H1 (cell line): ENCODE measurements around the gene ETV1. TPM values are rescaled to one million over a fixed set of nuclear protein-coding genes. Genes with fewer than 3 reads are reported as not detected.

Source experiments
- CTCF ChIA-PET: fragments of 300-600 bp; sonication (Branson Sonifier 250); formaldehyde crosslinking; loops from one replicate; lab custom pipeline; 2021; ENCODE audit not compliant: partially characterized antibody; lab: Charles Lee
- POLR2A ChIA-PET: fragments of 300-600 bp; sonication (Branson Sonifier 250); formaldehyde crosslinking; loops from one replicate; lab custom pipeline; 2021; ENCODE audit warnings: inconsistent platforms; ENCODE audit not compliant: partially characterized antibody; lab: Charles Lee
- DNase-seq, 2 experiments: peaks; one replicate each; pipeline versions ENCODE4 v3.0.0 to v3.0.0-alpha.2; 2010 to 2022; ENCODE audit warnings: low spot score in 2 of 2, low read depth in 1 of 2, mixed read lengths in 1 of 2
- FAIRE-seq: peaks from 2 replicates; lab custom pipeline; 2011; peaks lifted over from hg19 to GRCh38; lab: Jason Lieb, UNC
- H2AFZ ChIP-seq: 2 replicates; pipeline ENCODE4 v1.8.1; 2012; ENCODE audit warnings: low read length, inconsistent platforms
- H2AK5ac ChIP-seq: 2 replicates; pipeline ENCODE4 v1.6.1; 2013; ENCODE audit warnings: low read depth, low read length
- H2BK120ac ChIP-seq: replicated peaks from 2 replicates; pipeline ENCODE3; 2013; ENCODE audit warnings: low read depth, low read length, inconsistent platforms
- H2BK12ac ChIP-seq: 2 replicates; pipeline ENCODE4 v1.6.1; 2013; ENCODE audit warnings: low read depth, low read length
- H2BK15ac ChIP-seq: 2 replicates; pipeline ENCODE4 v1.6.1; 2013; ENCODE audit warnings: low read length
- H2BK20ac ChIP-seq: 2 replicates; pipeline ENCODE4 v1.6.1; 2013; ENCODE audit warnings: low read length
- H2BK5ac ChIP-seq: 2 replicates; pipeline ENCODE4 v1.6.1; 2013; ENCODE audit warnings: low read depth, low read length
- H3K14ac ChIP-seq: 2 replicates; pipeline ENCODE4 v1.6.1; 2013; ENCODE audit warnings: inconsistent platforms; ENCODE audit not compliant: insufficient read length
- H3K18ac ChIP-seq: 2 replicates; pipeline ENCODE4 v1.6.1; 2013; ENCODE audit warnings: low read length; ENCODE audit errors: extremely low read depth
- H3K23ac ChIP-seq: 2 replicates; pipeline ENCODE4 v1.6.1; 2013; ENCODE audit warnings: inconsistent platforms; ENCODE audit not compliant: insufficient read length
- H3K23me2 ChIP-seq: 2 replicates; pipeline ENCODE4 v1.6.1; 2013; ENCODE audit warnings: low read depth, low read length
- H3K27ac ChIP-seq: 2 replicates; pipeline ENCODE4 v1.6.1; 2011; ENCODE audit warnings: low read depth, low read length, inconsistent platforms
- H3K27me3 ChIP-seq, 4 experiments: replicated peaks in 1 of 4; 1 replicate in 1 of 4; 2 replicates in 3 of 4; pipeline versions ENCODE4 v1.6.1 to v1.8.1; 2011 to 2013; ENCODE audit warnings: low read length in 3 of 4, mild to moderate bottlenecking in 3 of 4, inconsistent platforms in 2 of 4, mixed read lengths in 2 of 4, moderate library complexity in 1 of 4; ENCODE audit not compliant: control insufficient read depth in 3 of 4, insufficient read depth in 3 of 4; ENCODE audit errors: extremely low read depth in 1 of 4
- H3K36me3 ChIP-seq, 4 experiments: 2 replicates each; pipeline versions ENCODE4 v1.6.1 to v1.8.1; 2011 to 2013; ENCODE audit warnings: mild to moderate bottlenecking in 4 of 4, low read length in 3 of 4, moderate library complexity in 2 of 4, control low read depth in 1 of 4, inconsistent platforms in 1 of 4; ENCODE audit not compliant: insufficient read depth in 4 of 4, control insufficient read depth in 2 of 4
- H3K4ac ChIP-seq: replicated peaks from 2 replicates; pipeline ENCODE3; 2013; ENCODE audit warnings: low read length, low read depth, mixed read lengths, inconsistent platforms; ENCODE audit not compliant: insufficient read length
- H3K4me1 ChIP-seq, 4 experiments: replicated peaks in 1 of 4; 1 replicate in 1 of 4; 2 replicates in 3 of 4; pipeline versions ENCODE4 v1.6.1 to v1.8.1; 2011 to 2013; ENCODE audit warnings: low read length in 3 of 4, inconsistent platforms in 2 of 4, mixed read lengths in 1 of 4; ENCODE audit not compliant: insufficient read depth in 4 of 4, control insufficient read depth in 3 of 4
- H3K4me2 ChIP-seq, 2 experiments: 2 replicates each; pipeline versions ENCODE4 v1.6.1 to v1.8.1; 2011 to 2013; ENCODE audit warnings: low read depth in 2 of 2, low read length in 2 of 2, control low read depth in 1 of 2, inconsistent platforms in 1 of 2, mild to moderate bottlenecking in 1 of 2; ENCODE audit not compliant: insufficient read depth in 1 of 2
- H3K4me3 ChIP-seq, 4 experiments: fragments of 200-600, 300-600 bp in 1 of 4; sonication (generic), shearing (Covaris generic), sonication (Bioruptor Twin) in 1 of 4; 2 replicates each; pipeline versions ENCODE4 v1.5.1 to v1.8.1; 2011 to 2016; ENCODE audit warnings: low read length in 4 of 4, low read depth in 3 of 4, control low read depth in 2 of 4, inconsistent platforms in 2 of 4, mild to moderate bottlenecking in 2 of 4, mixed read lengths in 1 of 4, moderate library complexity in 1 of 4; ENCODE audit not compliant: insufficient read depth in 2 of 4; ENCODE audit errors: extremely low read depth in 1 of 4
- H3K56ac ChIP-seq: replicated peaks from 2 replicates; pipeline ENCODE3; 2013; ENCODE audit warnings: low read depth, mild to moderate bottlenecking, mixed read lengths, low read length, inconsistent platforms; ENCODE audit not compliant: insufficient read length
- H3K79me1 ChIP-seq: 2 replicates; pipeline ENCODE4 v1.6.1; 2013; ENCODE audit warnings: low read depth, low read length, control low read depth
- H3K79me2 ChIP-seq, 2 experiments: 2 replicates each; pipeline versions ENCODE4 v1.6.1 to v1.8.1; 2012 to 2013; ENCODE audit warnings: low read length in 2 of 2, mild to moderate bottlenecking in 2 of 2, inconsistent platforms in 1 of 2; ENCODE audit not compliant: insufficient read depth in 2 of 2, control insufficient read depth in 1 of 2
- H3K9ac ChIP-seq, 4 experiments: replicated peaks in 1 of 4; 1 replicate in 1 of 4; 2 replicates in 3 of 4; pipeline versions ENCODE4 v1.6.1 to v1.8.1; 2011 to 2013; ENCODE audit warnings: low read depth in 3 of 4, low read length in 3 of 4, control low read depth in 2 of 4, mild to moderate bottlenecking in 2 of 4, moderate library complexity in 2 of 4, inconsistent platforms in 1 of 4; ENCODE audit errors: extremely low read depth in 1 of 4
- H3K9me3 ChIP-seq, 2 experiments: 2 replicates each; pipeline versions ENCODE4 v1.6.1 to v1.8.1; 2012 to 2013; ENCODE audit warnings: mild to moderate bottlenecking in 2 of 2, moderate library complexity in 2 of 2, control low read depth in 1 of 2, inconsistent platforms in 1 of 2, low read depth in 1 of 2, low read length in 1 of 2, mixed read lengths in 1 of 2; ENCODE audit not compliant: insufficient read depth in 2 of 2
- H4K20me1 ChIP-seq, 2 experiments: replicated peaks in 1 of 2; 2 replicates each; pipeline versions ENCODE3 to v1.8.1; 2011 to 2013; ENCODE audit warnings: inconsistent platforms in 2 of 2, low read length in 2 of 2, mild to moderate bottlenecking in 1 of 2; ENCODE audit not compliant: insufficient read depth in 2 of 2, control insufficient read depth in 1 of 2
- H4K5ac ChIP-seq: 2 replicates; pipeline ENCODE4 v1.6.1; 2013; ENCODE audit warnings: low read length, low read depth, mixed read lengths, inconsistent platforms; ENCODE audit not compliant: insufficient read length
- H4K8ac ChIP-seq: 2 replicates; pipeline ENCODE4 v1.8.0; 2013; ENCODE audit warnings: mild to moderate bottlenecking, moderate library complexity, low read length, inconsistent platforms; ENCODE audit not compliant: insufficient read depth; ENCODE audit errors: extremely low read depth
- H4K91ac ChIP-seq: replicated peaks from 2 replicates; pipeline ENCODE3; 2013; ENCODE audit warnings: low read length, mixed read lengths, inconsistent platforms; ENCODE audit not compliant: insufficient read length
- ASH2L ChIP-seq: fragments of 200-600, 300-600 bp; sonication (generic); IDR thresholded peaks from one replicate; pipeline ENCODE4 v1.7.1; 2017; ENCODE audit warnings: low read length
- ATF3 ChIP-seq: IDR thresholded peaks from 2 replicates; pipeline ENCODE4 v1.6.1; 2011; ENCODE audit warnings: low read depth, mild to moderate bottlenecking, low read length; ENCODE audit not compliant: insufficient read depth
- BCL11A ChIP-seq, 2 experiments: IDR thresholded peaks; one replicate each; pipeline ENCODE4 v1.6.1; 2011; ENCODE audit warnings: low read depth in 2 of 2, low read length in 2 of 2, mild to moderate bottlenecking in 2 of 2
- E2F6 ChIP-seq: IDR thresholded peaks from 2 replicates; pipeline ENCODE4 v1.6.1; 2012; ENCODE audit warnings: inconsistent platforms
- EP300 ChIP-seq, 2 experiments: IDR thresholded peaks; 1 replicate in 1 of 2; 2 replicates in 1 of 2; pipeline ENCODE4 v1.6.1; 2011 to 2012; ENCODE audit warnings: low read depth in 2 of 2, low read length in 2 of 2, mild to moderate bottlenecking in 2 of 2, borderline replicate concordance in 1 of 2, inconsistent platforms in 1 of 2, moderate library complexity in 1 of 2
- FOSL1 ChIP-seq: IDR thresholded peaks from 2 replicates; pipeline ENCODE4 v1.6.1; 2011; ENCODE audit warnings: mild to moderate bottlenecking, low read depth, low read length, moderate library complexity; ENCODE audit not compliant: insufficient read depth
- GTF2F1 ChIP-seq: IDR thresholded peaks from 2 replicates; pipeline ENCODE4 v1.6.1; 2012; ENCODE audit warnings: low read depth, low read length, improper control_type of control experiment, borderline replicate concordance
- POLR2A ChIP-seq, 2 experiments: IDR thresholded peaks; 1 replicate in 1 of 2; 2 replicates in 1 of 2; pipeline ENCODE4 v1.6.1; 2011; ENCODE audit warnings: low read depth in 2 of 2, low read length in 2 of 2, mild to moderate bottlenecking in 2 of 2; ENCODE audit errors: control extremely low read depth in 1 of 2
- POU5F1 ChIP-seq: IDR thresholded peaks from 2 replicates; pipeline ENCODE4 v1.6.1; 2011; ENCODE audit warnings: low read depth, mild to moderate bottlenecking, low read length, moderate library complexity
- RFX5 ChIP-seq: IDR thresholded peaks from 2 replicates; pipeline ENCODE4 v1.6.1; 2011; ENCODE audit warnings: low read depth, low read length, improper control_type of control experiment, borderline replicate concordance
- SIX5 ChIP-seq: IDR thresholded peaks from 2 replicates; pipeline ENCODE4 v1.6.1; 2011; ENCODE audit warnings: mild to moderate bottlenecking, low read depth, low read length
- SP1 ChIP-seq: IDR thresholded peaks from 2 replicates; pipeline ENCODE4 v1.6.1; 2011; ENCODE audit warnings: low read depth, low read length
- WGBS, 2 experiments: shearing (Covaris generic) in 1 of 2; methylation state at CpG; one replicate each; pipeline versions ENCODE4 v1.1.6 to v1.1.7; 2013 to 2015; ENCODE audit warnings: low lambda C conversion rate in 2 of 2, mixed read lengths in 2 of 2, inconsistent platforms in 1 of 2, low coverage in 1 of 2, missing lambda C conversion rate in 1 of 2; ENCODE audit not compliant: insufficient replicate concordance in 2 of 2, insufficient coverage in 1 of 2, insufficient read length in 1 of 2; ENCODE audit errors: extremely low coverage in 1 of 2, missing lambda C conversion rate in 1 of 2; 5-methylcytosine and 5-hydroxymethylcytosine counted together
- polyA plus RNA-seq, 7 experiments: library from polyadenylated mRNA; depleted of rRNA in 3 of 7; stranded (reverse) in 5 of 7; unstranded in 2 of 7; fragments of >200 nt in 5 of 7; fragments of 200-250 nt in 2 of 7; gene quantifications; 1 replicate in 5 of 7; 2 replicates in 1 of 7; 4 replicates in 1 of 7; pipeline versions ENCODE4 v1.2.1 to v1.2.3, GENCODE V29; 2011 to 2013; ENCODE audit warnings: missing spikeins in 2 of 7, mixed read lengths in 2 of 7
- total RNA-seq: library from RNA; stranded (reverse); fragmentation: NEBNext Ultra II Directional; extraction: Animal tissue kit (Norgen Biotek cat#: 25700); gene quantifications from 2 replicates; pipeline ENCODE4 v1.2.1, GENCODE V29; 2021

Gene ETV1
- total and polyA plus RNA-seq, 2 of the 8 experiments (the other 6 are each of a cell fraction or from before 2014, with no cell fraction given) = 58.3 to 91.2 TPM

GRCh38 chr7:13988731-13989125 is 738 bp downstream of the ETV1 start:
- Histone ChIP-seq H3K36me3 (peaks cover 0 to 7% (median 0%) of the 10 kb centered on the region in 4 experiments; a peak in 1 of 8 replicates), H2BK15ac (no peak overlapping the region; the same call in 1 of the 2 replicates), H3K79me1 (no peaks in the 10 kb centered on the region), H3K4me1 (peaks cover 0 to 6% (median 2%) of the 10 kb centered on the region in 4 experiments; a peak in 4 of 7 replicates), H4K91ac (no peak overlapping the region), H2BK5ac (peak overlapping the region; percentile 63; the same call in 1 of the 2 replicates), H3K9me3 (no peaks in the 10 kb centered on the region), H3K4ac (no peak overlapping the region), H3K14ac (no peak overlapping the region), H3K23me2 (peaks cover 14% of the 10 kb centered on the region), H2AFZ (peak overlapping the region; percentile 67; the same call in 1 of the 2 replicates), H4K20me1 (no peaks in the 10 kb centered on the region), H4K5ac (peak overlapping the region; percentile 63), H3K9ac (peak overlapping the region; percentile 45 to 90 (median 65)), H2BK12ac (no peak overlapping the region; the same call in 1 of the 2 replicates), H2BK120ac (no peak overlapping the region), H3K27me3 (no peaks in the 10 kb centered on the region), H2BK20ac (no peak overlapping the region), H3K79me2 (peaks cover 0 to 42% of the 10 kb centered on the region in 2 experiments; a peak in 2 of 4 replicates), H3K23ac (no peak overlapping the region), H3K27ac (peak overlapping the region; percentile 89), H3K18ac (peak overlapping the region; percentile 88), H3K56ac (no peak overlapping the region), H3K4me3 (peak overlapping the region; percentile 75 to 85 (median 78)), H4K8ac (no peak overlapping the region), H2AK5ac (no peak overlapping the region), H3K4me2 (peak overlapping the region; percentile 86 to 99)
- ChIA-PET POLR2A (interaction anchor here (0.6 to 4.1 kb wide), 15 partner anchors 8 to 1469 kb away, joined by 3 to 48 read pairs (median 4); no protein-coding TSS in a partner anchor), CTCF (interaction anchor here (0.5 to 2.1 kb wide), 22 partner anchors 8 to 1868 kb away, joined by 3 to 11 read pairs (median 3); no protein-coding TSS in a partner anchor)
- FAIRE-seq (peak; percentile 69), DNase-seq (no peak)
- 0% methylated on average over 4 of the region's 5 CpGs; no CpG with 5 or more reads in 1 of the 2 experiments for WGBS, 2 experiments
- no peak for TF ChIP-seq RFX5
- no peak for TF ChIP-seq BCL11A (IDR thresholded peaks at IDR 0.05; ENCODE audit: low read depth in 2 of 2, low read length in 2 of 2)
- TF ChIP-seq FOSL1 = no peak
- no peak for TF ChIP-seq SIX5
- no peak for TF ChIP-seq ASH2L
- peak in 1 of 2 experiments; percentile 49; a peak in 1 of 3 replicates for TF ChIP-seq POLR2A (IDR thresholded peaks at IDR 0.05; ENCODE audit: control extremely low read depth in 1 of 2, low read depth in 2 of 2, low read length in 2 of 2)
- no peak for TF ChIP-seq EP300 (IDR thresholded peaks at IDR 0.05; ENCODE audit: borderline replicate concordance in 1 of 2, low read depth in 2 of 2, low read length in 2 of 2)
- TF ChIP-seq ATF3 = no peak
- 0 out of 2 replicates have a peak, but pooled peaks have one; percentile 6 for TF ChIP-seq SP1
- no peak for TF ChIP-seq GTF2F1
- TF ChIP-seq POU5F1 = no peak
- no peak for TF ChIP-seq E2F6
